Caco-2 (cell line): ENCODE data around the gene TCL1A. TPM values are rescaled to one million over a fixed set of nuclear protein-coding genes. Genes with fewer than 3 reads are reported as not detected.

Experiments used
- BruUV-seq: library from RNA; stranded (reverse); fragments of 400-500 nt; replicated peaks from 2 replicates; lab custom pipeline; 2021; lab: Mats Ljungman, UMichigan
- CTCF ChIA-PET: fragments of 300-600 bp; sonication (Branson Sonifier 250); formaldehyde crosslinking; loops from one replicate; lab custom pipeline; 2022; ENCODE audit warnings: antibody characterized with exemption; lab: Charles Lee
- POLR2A ChIA-PET: fragments of 300-600 bp; sonication (Branson Sonifier 250); formaldehyde crosslinking; loops from one replicate; lab custom pipeline; 2022; ENCODE audit warnings: antibody characterized with exemption; lab: Charles Lee
- DNase-seq, 2 experiments: peaks; one replicate each; pipeline versions ENCODE4 v3.0.0 to v3.0.0-alpha.2; 2020 to 2022
- H3K27me3 ChIP-seq: replicated peaks from 2 replicates; pipeline ENCODE4 v1.6.0; 2011; ENCODE audit warnings: low read length; ENCODE audit not compliant: control insufficient read depth, insufficient read depth
- H3K36me3 ChIP-seq: 2 replicates; pipeline ENCODE4 v1.5.1; 2011; ENCODE audit warnings: low read length; ENCODE audit not compliant: control insufficient read depth, insufficient read depth
- H3K4me1 ChIP-seq: fragments of 250-450 bp; sonication (Bioruptor Pico); 2 replicates; pipeline ENCODE4 v1.5.1; 2020; ENCODE audit warnings: mild to moderate bottlenecking
- H3K4me3 ChIP-seq: 2 replicates; pipeline ENCODE4 v1.5.1; 2011; ENCODE audit warnings: low read depth, mild to moderate bottlenecking, control low read depth, low read length
- H3K9me3 ChIP-seq: fragments of 250-450 bp; sonication (Bioruptor Pico); 2 replicates; pipeline ENCODE4 v1.5.1; 2020; ENCODE audit warnings: mild to moderate bottlenecking, moderate library complexity
- H3K27ac Mint-ChIP-seq: one replicate; pipeline ENCODE4 v1.8.0; 2022; ENCODE audit warnings: mixed read lengths; ENCODE audit not compliant: unreplicated experiment
- H3K27me3 Mint-ChIP-seq: one replicate; pipeline ENCODE4 v1.8.0; 2022; ENCODE audit warnings: mixed read lengths; ENCODE audit not compliant: insufficient read depth, unreplicated experiment
- H3K36me3 Mint-ChIP-seq: one replicate; pipeline ENCODE4 v1.8.0; 2022; ENCODE audit warnings: mild to moderate bottlenecking, mixed read lengths; ENCODE audit not compliant: insufficient read depth, unreplicated experiment
- H3K4me1 Mint-ChIP-seq: one replicate; pipeline ENCODE4 v1.8.0; 2022; ENCODE audit warnings: low read depth, mixed read lengths; ENCODE audit not compliant: unreplicated experiment
- H3K4me3 Mint-ChIP-seq: one replicate; pipeline ENCODE4 v1.8.0; 2022; ENCODE audit warnings: mild to moderate bottlenecking, moderate library complexity, mixed read lengths; ENCODE audit not compliant: unreplicated experiment
- H3K9me3 Mint-ChIP-seq: one replicate; pipeline ENCODE4 v1.8.0; 2022; ENCODE audit warnings: mixed read lengths; ENCODE audit not compliant: unreplicated experiment
- intact Hi-C: fragments of 100-400 bp; cut with micrococcal nuclease; formaldehyde crosslinking; loops from one replicate; pipeline ENCODE4 v1.10.0; 2022; ENCODE audit not compliant: unreplicated experiment
- total RNA-seq: library from RNA; stranded (reverse); gene quantifications from 2 replicates; pipeline ENCODE4 v1.2.3, GENCODE V29; 2022
- TF ChIP-seq, protein P1 (sequence below), 2 experiments: fragments of 200-600 bp in 1 of 2; IDR thresholded peaks; 1 replicate in 1 of 2; 2 replicates in 1 of 2; pipeline versions ENCODE4 v1.5.1 to v1.8.0; 2011 to 2022; ENCODE audit warnings: antibody characterized with exemption in 1 of 2, control low read depth in 1 of 2, inconsistent platforms in 1 of 2, low read depth in 1 of 2, low read length in 1 of 2, mild to moderate bottlenecking in 1 of 2, moderate library complexity in 1 of 2; ENCODE audit not compliant: insufficient read depth in 1 of 2, severe bottlenecking in 1 of 2, unreplicated experiment in 1 of 2

Gene TCL1A
- total RNA-seq, 1 experiment from 2014 or later: not detected

DNA sequence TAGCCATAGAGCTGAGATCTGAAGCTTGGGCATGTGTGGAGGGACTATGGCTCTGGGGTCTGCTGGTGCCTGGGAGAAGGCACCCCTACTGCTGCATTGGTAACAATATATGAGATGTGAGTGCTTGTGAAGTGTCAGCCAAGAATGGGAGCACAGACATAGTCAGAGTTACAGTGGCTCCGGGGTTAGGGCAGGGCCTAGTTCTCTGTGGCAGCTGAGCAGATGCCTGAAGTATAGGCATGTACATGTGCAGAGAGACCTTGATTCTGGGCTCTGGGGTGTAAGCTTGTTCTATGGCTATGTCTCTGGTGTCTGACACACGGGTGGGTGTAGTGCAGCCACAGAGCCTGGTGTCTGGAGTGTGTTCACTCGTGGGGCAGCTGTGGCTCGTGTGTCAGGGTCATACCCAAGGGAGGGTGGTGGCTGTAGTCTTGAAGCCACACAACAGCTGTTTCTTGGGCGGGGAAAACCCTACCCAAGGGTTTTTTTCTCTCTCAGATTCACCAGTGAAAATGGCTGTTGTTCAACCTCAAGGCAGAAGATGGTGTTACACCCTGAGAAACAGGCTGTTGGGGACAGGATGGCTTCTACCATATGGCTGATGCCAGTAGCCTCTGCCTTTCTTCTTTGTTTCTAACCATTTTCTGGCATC is 11.9 kb upstream of the TCL1A start:
- intact Hi-C loops: no loop called here
- Mint-ChIP-seq H3K4me3 (no peak overlapping the region), H3K27me3 (peaks cover 25% of the 10 kb centered on the region), H3K27ac (no peak overlapping the region), H3K9me3 (peaks cover 9% of the 10 kb centered on the region), H3K36me3 (no peaks in the 10 kb centered on the region), H3K4me1 (no peaks in the 10 kb centered on the region)
- POLR2A ChIA-PET: no interaction called here
- H3K27me3 ChIP-seq: no peaks in the 10 kb centered on the region
- CTCF ChIA-PET: no interaction called here
- no TSS peak for BruUV-seq
- TF ChIP-seq, protein P1, sequence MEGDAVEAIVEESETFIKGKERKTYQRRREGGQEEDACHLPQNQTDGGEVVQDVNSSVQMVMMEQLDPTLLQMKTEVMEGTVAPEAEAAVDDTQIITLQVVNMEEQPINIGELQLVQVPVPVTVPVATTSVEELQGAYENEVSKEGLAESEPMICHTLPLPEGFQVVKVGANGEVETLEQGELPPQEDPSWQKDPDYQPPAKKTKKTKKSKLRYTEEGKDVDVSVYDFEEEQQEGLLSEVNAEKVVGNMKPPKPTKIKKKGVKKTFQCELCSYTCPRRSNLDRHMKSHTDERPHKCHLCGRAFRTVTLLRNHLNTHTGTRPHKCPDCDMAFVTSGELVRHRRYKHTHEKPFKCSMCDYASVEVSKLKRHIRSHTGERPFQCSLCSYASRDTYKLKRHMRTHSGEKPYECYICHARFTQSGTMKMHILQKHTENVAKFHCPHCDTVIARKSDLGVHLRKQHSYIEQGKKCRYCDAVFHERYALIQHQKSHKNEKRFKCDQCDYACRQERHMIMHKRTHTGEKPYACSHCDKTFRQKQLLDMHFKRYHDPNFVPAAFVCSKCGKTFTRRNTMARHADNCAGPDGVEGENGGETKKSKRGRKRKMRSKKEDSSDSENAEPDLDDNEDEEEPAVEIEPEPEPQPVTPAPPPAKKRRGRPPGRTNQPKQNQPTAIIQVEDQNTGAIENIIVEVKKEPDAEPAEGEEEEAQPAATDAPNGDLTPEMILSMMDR (IDR thresholded peaks at IDR 0.05; ENCODE audit: insufficient read depth in 1 of 2, low read depth in 1 of 2, low read length in 1 of 2, severe bottlenecking in 1 of 2, unreplicated experiment in 1 of 2): no peak
- no peaks in the 10 kb centered on the region for H3K36me3 ChIP-seq
- H3K4me1 ChIP-seq: no peaks in the 10 kb centered on the region
- H3K4me3 ChIP-seq: no peak overlapping the region
- DNase-seq: no peak
- H3K9me3 ChIP-seq: no peaks in the 10 kb centered on the region

DNA sequence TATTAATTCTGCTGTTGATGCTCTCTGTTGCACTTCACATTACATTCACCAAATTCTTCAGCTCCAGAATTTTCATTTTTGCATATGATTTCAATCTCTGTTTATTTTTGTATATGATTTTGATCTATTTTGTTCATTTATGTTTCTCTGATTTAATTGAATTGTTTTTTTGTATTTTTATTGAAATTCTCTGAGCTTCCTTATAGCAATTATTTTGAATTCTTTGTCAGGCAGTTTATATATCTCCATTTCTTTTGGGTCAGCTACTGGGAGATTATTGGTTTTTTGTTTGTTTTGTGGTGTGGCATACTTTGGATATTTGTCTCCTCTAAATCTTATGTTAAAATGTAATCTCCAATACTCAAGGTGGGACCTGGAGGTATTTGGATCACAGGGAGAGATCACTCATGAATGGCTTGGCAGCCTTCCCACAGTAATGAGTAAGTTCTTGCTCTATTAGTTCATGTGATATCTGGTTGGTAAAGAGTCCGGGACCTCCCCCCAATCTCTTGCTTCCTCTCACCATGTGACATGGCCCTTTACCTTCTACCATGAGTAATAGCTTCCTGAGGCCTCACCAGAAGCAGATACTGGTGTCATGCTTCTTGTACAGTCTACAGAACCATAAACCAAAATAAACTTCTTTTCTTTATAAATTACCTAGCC is 8.7 kb upstream of the TCL1A start:
- no peaks in the 10 kb centered on the region for H3K36me3 Mint-ChIP-seq
- H3K9me3 ChIP-seq: no peaks in the 10 kb centered on the region
- H3K4me1 ChIP-seq: no peaks in the 10 kb centered on the region
- no peaks in the 10 kb centered on the region for H3K36me3 ChIP-seq
- H3K27ac Mint-ChIP-seq: no peak overlapping the region
- H3K27me3 ChIP-seq: no peaks in the 10 kb centered on the region
- DNase-seq: no peak
- intact Hi-C loops: no loop called here
- ChIA-PET POLR2A (no interaction called here), CTCF (no interaction called here)
- no peaks in the 10 kb centered on the region for H3K4me1 Mint-ChIP-seq
- no TSS peak for BruUV-seq
- H3K27me3 Mint-ChIP-seq: peaks cover 27% of the 10 kb centered on the region
- no peak overlapping the region for H3K4me3 Mint-ChIP-seq
- TF ChIP-seq, protein P1 (IDR thresholded peaks at IDR 0.05; ENCODE audit: insufficient read depth in 1 of 2, low read depth in 1 of 2, low read length in 1 of 2, severe bottlenecking in 1 of 2, unreplicated experiment in 1 of 2): no peak
- H3K4me3 ChIP-seq: no peak overlapping the region
- H3K9me3 Mint-ChIP-seq: peaks cover 9% of the 10 kb centered on the region

DNA sequence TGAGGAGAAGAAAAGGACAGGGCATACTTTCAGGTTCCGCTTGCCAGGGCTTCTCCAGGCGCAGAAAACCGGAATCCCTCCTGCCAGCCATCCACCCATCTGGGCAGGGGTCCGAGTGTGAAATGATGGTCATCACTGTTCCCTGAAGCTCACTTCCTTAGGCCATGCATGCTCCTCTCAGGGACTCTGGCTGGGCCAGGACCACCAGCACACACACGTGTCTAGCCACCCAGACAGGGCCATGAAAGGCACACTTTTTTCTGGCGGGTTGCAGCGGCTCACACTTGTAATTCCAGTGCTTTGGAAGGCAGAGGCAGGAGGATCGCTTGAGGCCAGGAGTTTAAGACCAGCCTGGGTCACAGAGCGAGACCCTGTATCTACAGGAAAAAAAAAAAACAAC is 1.5 kb downstream of the TCL1A start:
- no peaks in the 10 kb centered on the region for H3K9me3 ChIP-seq
- Mint-ChIP-seq H3K4me3 (no peak overlapping the region), H3K27me3 (peaks cover 18% of the 10 kb centered on the region), H3K4me1 (no peaks in the 10 kb centered on the region), H3K27ac (no peak overlapping the region), H3K9me3 (no peaks in the 10 kb centered on the region), H3K36me3 (no peaks in the 10 kb centered on the region)
- no TSS peak for BruUV-seq
- CTCF ChIA-PET: no interaction called here
- TF ChIP-seq, protein P1 (IDR thresholded peaks at IDR 0.05; ENCODE audit: insufficient read depth in 1 of 2, low read depth in 1 of 2, low read length in 1 of 2, severe bottlenecking in 1 of 2, unreplicated experiment in 1 of 2): no peak
- intact Hi-C loops: no loop called here
- H3K4me1 ChIP-seq: no peaks in the 10 kb centered on the region
- no peaks in the 10 kb centered on the region for H3K36me3 ChIP-seq
- no peaks in the 10 kb centered on the region for H3K27me3 ChIP-seq
- no peak for DNase-seq
- POLR2A ChIA-PET: no interaction called here
- no peak overlapping the region for H3K4me3 ChIP-seq
